Adrenal gland (tissue), 12 donors: Measurements from ENCODE around the gene ZC3H7A. TPM values are rescaled to one million over a fixed set of nuclear protein-coding genes. Genes with fewer than 3 reads are reported as not detected.
A peak's percentile ranks its signal among the peaks of the same experiment; 100 is the strongest.

Experiments used
- DNase-seq, 7 donors: peaks; one replicate each; pipeline ENCODE4 v3.0.0-alpha.2; 2019 to 2020
- H3K27ac ChIP-seq, 5 donors: fragments of 200-600 bp; sonication (generic) in 4 of 5; 1 replicate in 3 of 5; 2 replicates in 2 of 5; pipeline versions ENCODE4 v1.5.1 to v1.8.0; 2016 to 2020; ENCODE audit warnings: mild to moderate bottlenecking in 1 of 5
- H3K27me3 ChIP-seq: fragments of 200-600 bp; 2 replicates; pipeline ENCODE4 v1.8.0; 2021
- H3K36me3 ChIP-seq, 2 donors: fragments of 200-600 bp; replicated peaks in 1 of 2; 1 replicate in 1 of 2; 2 replicates in 1 of 2; pipeline versions ENCODE4 v1.5.1 to v1.8.0; 2018 to 2022
- H3K4me1 ChIP-seq, 2 donors: fragments of 200-600 bp; replicated peaks in 1 of 2; 1 replicate in 1 of 2; 2 replicates in 1 of 2; pipeline versions ENCODE4 v1.5.1 to v1.8.0; 2018 to 2021
- H3K4me3 ChIP-seq, 4 donors: fragments of 200-600 bp; sonication (generic) in 3 of 4; one replicate each; pipeline ENCODE4 v1.5.1; 2016 to 2018
- H3K9me3 ChIP-seq, 3 donors: fragments of 200-600 bp; sonication (generic) in 1 of 3; replicated peaks in 1 of 3; 1 replicate in 2 of 3; 2 replicates in 1 of 3; pipeline versions ENCODE4 v1.5.1 to v1.8.0; 2016 to 2021
- POLR2A ChIP-seq, 2 donors: fragments of 450-650 bp; IDR thresholded peaks; one replicate each; pipeline ENCODE4 v1.6.1; 2017; ENCODE audit warnings: antibody characterized with exemption in 2 of 2, mild to moderate bottlenecking in 2 of 2, moderate library complexity in 1 of 2
- WGBS, 4 donors: extraction: QIAGEN DNeasy Blood & Tissue Kit in 2 of 4; methylation state at CpG; one replicate each; pipeline versions ENCODE4 v1.1.5 to v1.1.7; 2013 to 2017; 5-methylcytosine and 5-hydroxymethylcytosine counted together
- intact Hi-C, 2 donors: fragments of 100-400 bp; cut with DNase I; formaldehyde crosslinking; loops; one replicate each; pipeline versions ENCODE4 v1.14.1 to v1.15.0; 2022 to 2023
- polyA plus RNA-seq, 3 donors: library from polyadenylated mRNA; stranded (reverse); fragments of 200-250 nt in 2 of 3; fragments of 350-450 nt in 1 of 3; fragmentation: Illumina TruSeq in 1 of 3; extraction: RNeasy Lipid Tissue Mini Kit (QIAGEN cat#74804) in 1 of 3; gene quantifications; one replicate each; pipeline ENCODE4 v1.2.3, GENCODE V29; 2013 to 2014
- total RNA-seq, 9 donors: library from RNA; depleted of rRNA in 4 of 9; stranded (reverse); fragments of >200 nt in 4 of 9; fragments of 120-200 nt in 1 of 9; fragmentation: NEBNext Ultra II Directional in 1 of 9; extraction: Animal tissue kit (Norgen Biotek cat#: 25700) in 1 of 9; gene quantifications; one replicate each; pipeline versions ENCODE4 v1.1.0 to v1.2.4, GENCODE V29; 2013 to 2023
- TF ChIP-seq, protein P1 (sequence below), 6 experiments: fragments of 450-650 bp in 4 of 6; fragments of 200-600 bp in 2 of 6; sonication (generic) in 1 of 6; IDR thresholded peaks; 1 replicate in 5 of 6; 2 replicates in 1 of 6; pipeline versions ENCODE4 v1.5.1 to v1.8.0; 2016 to 2021; ENCODE audit warnings: antibody characterized with exemption in 6 of 6, mild to moderate bottlenecking in 2 of 6, moderate library complexity in 1 of 6
- donor health status: healthy with polysubstance abuse.
- donor health status: Bipolar disorder and iron deficiency.
- donor health status: DM: yes; HTN: yes; CAD: no.
- donor health status: DM: no; HTN: no; CAD: no.
- donor health status: DM: no; HTN: no; CAD: no.
- donor health status: DM: yes; HTN: yes; CAD: no.

Gene ZC3H7A
- total and polyA plus RNA-seq, 12 donors, result 31.1 to 83.9 (median 43.0) TPM

DNA sequence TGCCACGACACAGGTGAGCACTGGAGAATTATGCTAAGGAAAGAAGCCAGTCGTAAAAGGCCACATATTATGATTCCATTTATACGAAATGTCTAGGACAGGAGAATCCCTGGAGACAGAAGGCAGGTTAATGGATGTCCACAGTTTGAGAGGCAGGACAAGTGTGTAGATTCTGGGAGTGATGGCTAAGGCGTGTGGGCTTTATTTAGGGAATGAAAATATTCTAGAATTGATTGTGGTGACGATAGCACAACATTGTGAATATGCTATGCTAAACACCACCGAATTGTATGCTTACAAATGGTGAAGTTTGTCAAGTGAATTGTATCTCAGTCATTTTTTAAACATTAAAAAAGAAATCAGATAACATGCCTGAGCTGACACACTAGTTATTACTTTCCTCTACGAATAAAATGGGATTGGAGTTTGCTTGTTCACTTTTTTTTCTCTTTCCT, 49.1 kb downstream of the ZC3H7A start:
- H3K27ac ChIP-seq, result no peak overlapping the region
- peaks cover 0 to 42% of the 10 kb centered on the region in 2 donors for H3K36me3 ChIP-seq
- no peak for TF ChIP-seq POLR2A (IDR thresholded peaks at IDR 0.05)
- TF ChIP-seq, protein P1, sequence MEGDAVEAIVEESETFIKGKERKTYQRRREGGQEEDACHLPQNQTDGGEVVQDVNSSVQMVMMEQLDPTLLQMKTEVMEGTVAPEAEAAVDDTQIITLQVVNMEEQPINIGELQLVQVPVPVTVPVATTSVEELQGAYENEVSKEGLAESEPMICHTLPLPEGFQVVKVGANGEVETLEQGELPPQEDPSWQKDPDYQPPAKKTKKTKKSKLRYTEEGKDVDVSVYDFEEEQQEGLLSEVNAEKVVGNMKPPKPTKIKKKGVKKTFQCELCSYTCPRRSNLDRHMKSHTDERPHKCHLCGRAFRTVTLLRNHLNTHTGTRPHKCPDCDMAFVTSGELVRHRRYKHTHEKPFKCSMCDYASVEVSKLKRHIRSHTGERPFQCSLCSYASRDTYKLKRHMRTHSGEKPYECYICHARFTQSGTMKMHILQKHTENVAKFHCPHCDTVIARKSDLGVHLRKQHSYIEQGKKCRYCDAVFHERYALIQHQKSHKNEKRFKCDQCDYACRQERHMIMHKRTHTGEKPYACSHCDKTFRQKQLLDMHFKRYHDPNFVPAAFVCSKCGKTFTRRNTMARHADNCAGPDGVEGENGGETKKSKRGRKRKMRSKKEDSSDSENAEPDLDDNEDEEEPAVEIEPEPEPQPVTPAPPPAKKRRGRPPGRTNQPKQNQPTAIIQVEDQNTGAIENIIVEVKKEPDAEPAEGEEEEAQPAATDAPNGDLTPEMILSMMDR (IDR thresholded peaks at IDR 0.05), result no peak
- H3K4me3 ChIP-seq, result no peak overlapping the region
- intact Hi-C loops, result no loop called here
- H3K9me3 ChIP-seq, result no peaks in the 10 kb centered on the region
- WGBS, 4 donors, result 85 to 90% (median 87%) methylated on average over 7 of the region's 7 CpGs
- H3K27me3 ChIP-seq, result no peaks in the 10 kb centered on the region
- no peak for DNase-seq
- peaks cover 0 to 9% of the 10 kb centered on the region in 2 donors for H3K4me1 ChIP-seq

DNA sequence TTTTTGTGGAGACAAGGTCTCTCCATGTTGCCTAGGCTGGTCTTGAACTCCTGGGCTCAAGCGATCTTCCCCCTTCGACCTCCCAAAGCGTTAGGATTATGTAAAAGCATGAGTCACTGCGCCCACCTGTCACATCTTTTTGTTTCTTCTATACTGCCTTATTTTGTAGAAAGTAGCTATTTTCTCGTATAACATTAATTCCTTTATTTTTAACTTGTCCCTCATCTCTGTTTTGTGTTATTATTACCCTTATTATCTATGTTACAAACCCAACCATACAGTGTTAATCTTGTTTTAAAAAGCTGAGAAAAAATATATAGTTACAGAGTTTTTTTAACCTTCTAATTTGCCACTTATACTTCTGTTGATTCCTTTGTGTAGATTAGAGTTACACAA, 53.0 kb downstream of the ZC3H7A start:
- peaks cover 0 to 3% of the 10 kb centered on the region in 2 donors for H3K36me3 ChIP-seq
- H3K4me1 ChIP-seq, result peaks cover 21 to 29% of the 10 kb centered on the region in 2 donors
- H3K4me3 ChIP-seq, result no peak overlapping the region
- intact Hi-C loops, result no loop called here
- no peaks in the 10 kb centered on the region for H3K9me3 ChIP-seq
- no peak for DNase-seq
- no peaks in the 10 kb centered on the region for H3K27me3 ChIP-seq
- peak overlapping the region in 4 of 5 donors; percentile 96 to 99 (median 98) for H3K27ac ChIP-seq
- 82 to 95% (median 90%) methylated on average over 5 of the region's 5 CpGs for whole genome bisulfite sequencing, 4 donors
- TF ChIP-seq, protein P1 (IDR thresholded peaks at IDR 0.05), result no peak
- TF ChIP-seq POLR2A (IDR thresholded peaks at IDR 0.05), result no peak

DNA sequence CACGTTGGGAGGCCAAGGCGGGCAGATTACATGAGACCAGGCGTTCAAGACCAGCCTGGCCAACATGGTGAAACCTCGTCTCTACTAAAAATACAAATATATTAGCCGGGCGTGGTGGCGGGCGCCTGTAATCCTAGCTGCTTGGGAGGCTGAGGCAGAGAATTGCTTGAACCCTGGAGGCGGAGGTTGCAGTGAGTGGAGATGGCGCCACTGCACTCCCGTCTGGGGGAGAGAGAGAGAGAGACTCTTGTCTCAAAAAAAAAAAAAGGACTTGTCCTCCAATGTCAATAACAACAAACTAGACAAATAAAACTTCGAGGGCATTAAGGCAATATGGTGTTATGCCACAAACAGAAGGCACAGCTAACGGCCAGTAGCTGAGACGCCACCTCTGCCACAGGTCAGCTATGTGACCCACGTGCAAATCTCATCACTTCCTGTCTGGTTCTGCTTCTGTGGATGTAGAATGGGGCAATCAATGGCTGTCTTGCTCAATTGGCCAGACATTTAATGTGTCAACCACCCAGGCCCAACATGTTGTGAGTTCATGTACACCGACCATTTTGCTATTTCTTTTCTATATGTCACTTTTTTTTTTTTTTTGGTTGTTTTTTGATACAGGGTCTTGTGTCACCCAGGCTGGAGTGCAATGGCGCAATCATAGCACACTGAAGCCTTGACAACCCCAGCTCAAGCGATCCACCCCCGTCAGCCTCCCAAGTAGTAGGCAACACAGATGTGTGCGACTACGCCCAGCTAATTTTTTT, 53.6 kb downstream of the ZC3H7A start:
- intact Hi-C loops, result no loop called here
- Histone ChIP-seq H3K27me3 (no peaks in the 10 kb centered on the region), H3K9me3 (no peaks in the 10 kb centered on the region), H3K4me3 (peak overlapping the region in 3 of 4 donors; percentile 31 to 94 (median 62)), H3K4me1 (peaks cover 25 to 35% of the 10 kb centered on the region in 2 donors), H3K36me3 (no peaks in the 10 kb centered on the region), H3K27ac (peak overlapping the region; percentile 83 to 99 (median 97))
- peak; percentile 39 to 81 (median 71) for DNase-seq
- no peak for TF ChIP-seq POLR2A (IDR thresholded peaks at IDR 0.05)
- TF ChIP-seq, protein P1 (IDR thresholded peaks at IDR 0.05), result no peak
- 50 to 59% (median 55%) methylated on average over 20 to 21 of the region's 21 CpGs for WGBS, 4 donors

DNA sequence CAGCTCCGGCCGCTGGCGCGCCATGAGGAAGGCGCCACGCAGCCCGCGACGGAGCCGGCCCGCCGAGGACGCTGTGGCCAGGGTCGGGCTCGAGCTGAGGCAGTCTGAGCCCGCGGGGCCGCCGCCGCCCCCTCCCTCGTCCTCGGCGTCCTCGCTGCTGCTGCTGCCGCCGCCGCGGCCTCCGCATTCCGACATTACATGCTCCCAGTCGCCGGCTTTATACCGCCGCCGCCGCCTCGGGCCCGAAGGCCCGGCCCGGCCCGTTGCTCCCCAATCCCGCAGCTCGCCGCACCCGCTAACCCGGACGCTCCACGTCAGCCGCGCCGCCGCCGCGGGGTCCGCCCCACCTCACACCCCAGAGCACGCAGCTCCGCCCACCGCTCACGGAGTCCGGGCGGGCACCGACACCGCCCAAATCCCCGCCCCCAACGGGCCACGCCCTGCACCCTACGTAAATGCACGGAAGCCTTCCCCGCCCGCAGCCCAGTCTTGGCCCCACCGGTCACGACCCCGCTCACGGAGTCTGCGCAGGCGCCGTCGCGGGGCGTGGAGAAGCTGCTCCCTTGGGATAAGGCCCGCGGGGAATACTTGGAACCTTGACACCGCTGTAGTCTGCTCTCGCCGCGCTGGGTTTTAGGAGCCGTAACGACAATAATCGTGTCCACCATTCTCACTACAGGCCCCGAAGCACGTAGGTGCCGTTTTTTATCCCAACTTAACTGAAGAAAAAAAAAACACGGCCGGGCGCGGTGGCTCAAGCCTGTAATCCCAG, 54.3 kb downstream of the ZC3H7A start, which contains the start of gene TXNDC11:
TSS of gene TXNDC11 (minus strand) at position 322 of the 772 bp plus-strand sequence. CDS start at position 195, 127 bp downstream.
- TF ChIP-seq, protein P1 (IDR thresholded peaks at IDR 0.05), result peak in 1 of 6 experiments; percentile 0
- peak; percentile 97 to 99 for TF ChIP-seq POLR2A (IDR thresholded peaks at IDR 0.05)
- H3K27ac ChIP-seq, result peak within 1 kb of the TSS; percentile 83 to 99 (median 97)
- WGBS, 4 donors, result 0 to 2% (median 0%) methylated on average over 4 to 96 of the region's 96 CpGs
- no peaks in the 10 kb centered on the region for H3K36me3 ChIP-seq
- peaks cover 25 to 42% of the 10 kb centered on the region in 2 donors for H3K4me1 ChIP-seq
- no peaks in the 10 kb centered on the region for H3K27me3 ChIP-seq
- H3K4me3 ChIP-seq, result peak within 1 kb of the TSS; percentile 26 to 94 (median 46)
- intact Hi-C loops, result no loop called here
- peak; percentile 99 to 100 (median 99) for DNase-seq
- H3K9me3 ChIP-seq, result no peaks in the 10 kb centered on the region
